Mucosa of descending colon (tissue), 3 donors: Measurements from ENCODE around the gene KCNN3. TPM values are rescaled to one million over a fixed set of nuclear protein-coding genes. Genes with fewer than 3 reads are reported as not detected.

Experiments
- ATAC-seq: fragments of 200-7000 bp; cut with Tn5 transposase; one replicate; pipeline ENCODE4 v1.9.1; 2020; ENCODE audit warnings: mild to moderate bottlenecking, moderate library complexity
- DNase-seq, 3 donors: peaks; one replicate each; pipeline ENCODE4 v3.0.0-alpha.2; 2020
- H3K36me3 ChIP-seq: fragments of 200-600 bp; one replicate; pipeline ENCODE4 v1.8.0; 2021; ENCODE audit warnings: low read depth, mild to moderate bottlenecking
- H3K4me1 ChIP-seq: fragments of 200-600 bp; one replicate; pipeline ENCODE4 v1.8.0; 2021; ENCODE audit warnings: low read depth, mild to moderate bottlenecking
- H3K4me3 ChIP-seq: fragments of 200-600 bp; one replicate; pipeline ENCODE4 v1.8.0; 2021; ENCODE audit warnings: mild to moderate bottlenecking
- H3K9me3 ChIP-seq: fragments of 200-600 bp; one replicate; pipeline ENCODE4 v1.8.0; 2021; ENCODE audit warnings: mild to moderate bottlenecking
- intact Hi-C, 2 donors: fragments of 100-400 bp; cut with DNase I in 1 of 2; cut with micrococcal nuclease in 1 of 2; formaldehyde crosslinking; loops; one replicate each; pipeline versions ENCODE4 v1.11.0 to v1.11.1; 2022; cut with DNase I, micrococcal nuclease
- total RNA-seq, 3 donors: library from RNA; stranded (reverse); fragmentation: NEBNext Ultra II Directional in 2 of 3; extraction: Animal tissue kit (Norgen Biotek cat#: 25700) in 2 of 3; gene quantifications; one replicate each; pipeline versions ENCODE4 v1.2.1 to v1.2.4, GENCODE V29; 2021 to 2023
- TF ChIP-seq, protein P1 (sequence below): fragments of 200-600 bp; IDR thresholded peaks from one replicate; pipeline ENCODE4 v1.8.0; 2022; ENCODE audit warnings: antibody characterized with exemption, mild to moderate bottlenecking
- donor health status: DM: no; HTN: no; CAD: no; lungs with moderate emphysema.
- donor health status: DM: no; HTN: no; CAD: no.
- donor health status: DM: no; HTN: yes; CAD: no.

The KCNN3 gene
- total RNA-seq, 3 donors from 2014 or later, result 1.5 to 19.3 (median 2.0) TPM

DNA sequence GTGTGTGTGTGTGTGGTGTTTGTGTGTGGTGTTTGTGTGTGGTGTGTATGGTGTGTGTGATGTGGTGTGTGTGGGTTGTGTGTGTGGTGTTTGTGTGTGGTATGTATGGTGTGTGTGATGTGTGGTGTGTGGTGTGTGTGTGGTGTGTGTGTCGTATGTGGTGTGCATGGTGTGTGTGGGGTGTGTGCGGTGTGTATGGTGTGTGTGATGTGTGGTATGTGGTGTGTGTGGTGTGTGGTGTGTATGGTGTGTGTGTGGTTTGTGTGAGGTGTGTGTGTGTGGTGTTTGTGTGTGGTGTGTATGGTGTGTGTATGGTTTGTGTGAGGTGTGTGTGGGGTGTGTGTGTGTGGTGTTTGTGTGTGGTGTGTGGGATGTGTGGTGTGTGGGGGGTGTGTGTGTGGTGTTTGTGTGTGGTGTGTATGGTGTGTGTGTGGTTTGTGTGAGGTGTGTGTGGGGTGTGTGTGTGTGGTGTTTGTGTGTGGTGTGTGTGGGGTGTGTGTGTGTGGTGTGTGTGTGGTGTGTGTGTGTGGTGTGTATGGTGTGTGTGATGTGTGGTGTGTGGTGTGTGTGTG is 155.9 kb downstream of the KCNN3 start:
- ATAC-seq, result no peak
- TF ChIP-seq, protein P1, sequence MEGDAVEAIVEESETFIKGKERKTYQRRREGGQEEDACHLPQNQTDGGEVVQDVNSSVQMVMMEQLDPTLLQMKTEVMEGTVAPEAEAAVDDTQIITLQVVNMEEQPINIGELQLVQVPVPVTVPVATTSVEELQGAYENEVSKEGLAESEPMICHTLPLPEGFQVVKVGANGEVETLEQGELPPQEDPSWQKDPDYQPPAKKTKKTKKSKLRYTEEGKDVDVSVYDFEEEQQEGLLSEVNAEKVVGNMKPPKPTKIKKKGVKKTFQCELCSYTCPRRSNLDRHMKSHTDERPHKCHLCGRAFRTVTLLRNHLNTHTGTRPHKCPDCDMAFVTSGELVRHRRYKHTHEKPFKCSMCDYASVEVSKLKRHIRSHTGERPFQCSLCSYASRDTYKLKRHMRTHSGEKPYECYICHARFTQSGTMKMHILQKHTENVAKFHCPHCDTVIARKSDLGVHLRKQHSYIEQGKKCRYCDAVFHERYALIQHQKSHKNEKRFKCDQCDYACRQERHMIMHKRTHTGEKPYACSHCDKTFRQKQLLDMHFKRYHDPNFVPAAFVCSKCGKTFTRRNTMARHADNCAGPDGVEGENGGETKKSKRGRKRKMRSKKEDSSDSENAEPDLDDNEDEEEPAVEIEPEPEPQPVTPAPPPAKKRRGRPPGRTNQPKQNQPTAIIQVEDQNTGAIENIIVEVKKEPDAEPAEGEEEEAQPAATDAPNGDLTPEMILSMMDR, result no peak

DNA sequence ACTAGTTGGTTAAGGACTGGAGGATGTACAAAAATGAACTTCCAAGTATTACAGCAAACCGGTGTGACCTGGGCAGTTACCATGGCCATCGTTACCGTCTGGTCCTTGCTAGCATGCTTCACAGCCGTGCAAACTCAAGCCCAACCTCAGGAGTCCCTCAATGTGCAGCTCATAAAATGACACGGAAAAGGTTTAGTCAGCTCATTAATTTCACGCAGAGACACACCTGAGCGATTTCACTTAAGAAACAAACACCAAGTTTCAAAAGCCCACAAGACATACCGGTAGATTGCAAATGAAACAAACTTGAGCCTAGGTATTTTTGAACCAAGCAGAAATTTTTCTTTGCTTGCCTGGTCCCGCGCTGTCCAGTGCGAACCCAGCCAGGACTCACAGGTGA is 157.1 kb downstream of the KCNN3 start:
- intact Hi-C loops, result no loop called here
- no peak overlapping the region for H3K4me3 ChIP-seq
- H3K9me3 ChIP-seq, result no peaks in the 10 kb centered on the region
- DNase-seq (no peak), ATAC-seq (no peak)
- TF ChIP-seq, protein P1, result no peak
- H3K4me1 ChIP-seq, result no peaks in the 10 kb centered on the region
- H3K36me3 ChIP-seq, result no peaks in the 10 kb centered on the region

More for the DNA sequence above, 155.9 kb downstream of the KCNN3 start:
- H3K9me3 ChIP-seq, result no peaks in the 10 kb centered on the region
- no peaks in the 10 kb centered on the region for H3K4me1 ChIP-seq
- H3K36me3 ChIP-seq, result no peaks in the 10 kb centered on the region
- H3K4me3 ChIP-seq, result no peak overlapping the region
- DNase-seq, result no peak
- intact Hi-C loops, result no loop called here

DNA sequence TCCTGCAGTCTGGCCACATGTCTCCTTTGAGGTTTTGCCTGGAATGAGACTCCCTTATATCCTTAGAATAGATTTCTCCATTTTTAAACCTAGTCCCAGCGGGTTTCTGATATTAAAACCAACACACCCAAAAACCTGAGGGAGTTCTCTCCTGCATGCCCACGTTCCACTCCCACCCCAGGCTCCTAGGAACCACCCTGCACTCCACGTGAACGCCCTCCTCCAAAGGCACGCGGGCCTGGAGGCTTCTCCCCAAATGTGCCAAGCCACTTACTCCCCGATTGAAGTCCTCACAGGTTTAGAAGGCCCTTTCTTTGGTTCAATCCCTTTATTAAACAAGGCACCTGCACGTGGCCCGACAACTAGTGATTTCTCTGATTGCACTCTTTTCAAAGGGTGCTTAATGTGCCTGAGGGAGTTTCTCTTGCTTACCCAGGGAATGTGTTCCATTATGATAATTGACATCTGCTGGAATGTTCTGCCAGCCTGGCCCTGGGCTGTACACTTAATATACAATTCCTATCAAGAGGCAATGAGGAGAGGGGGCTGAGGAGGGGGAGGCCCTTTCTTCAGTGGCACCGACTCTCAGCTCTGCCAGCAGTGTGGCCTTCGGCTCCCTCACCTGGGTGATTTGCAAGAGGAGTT is 157.8 kb downstream of the KCNN3 start:
- H3K9me3 ChIP-seq, result no peaks in the 10 kb centered on the region
- TF ChIP-seq, protein P1, result no peak
- H3K4me1 ChIP-seq, result no peaks in the 10 kb centered on the region
- no peaks in the 10 kb centered on the region for H3K36me3 ChIP-seq
- intact Hi-C loops, result no loop called here
- ATAC-seq (no peak), DNase-seq (no peak)
- H3K4me3 ChIP-seq, result no peak overlapping the region

DNA sequence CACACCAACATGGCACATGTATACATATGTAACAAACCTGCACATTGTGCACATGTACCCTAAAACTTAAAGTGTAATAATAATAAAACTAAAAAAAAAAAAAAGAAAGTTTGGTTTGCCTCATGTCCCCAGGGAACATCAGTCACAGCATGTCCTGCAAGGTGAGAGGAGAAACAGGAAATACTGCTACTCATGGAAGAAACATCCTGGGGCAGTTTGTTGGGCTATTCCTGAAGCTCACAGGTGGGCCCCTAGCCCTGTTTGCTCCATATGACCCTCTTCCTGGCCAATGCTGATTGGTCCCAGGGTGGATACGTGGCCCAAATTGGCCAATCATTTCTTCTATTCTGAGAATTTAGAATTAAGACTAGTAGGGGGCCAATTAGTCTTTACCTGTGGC is 158.7 kb downstream of the KCNN3 start:
- no peak overlapping the region for H3K4me3 ChIP-seq
- TF ChIP-seq, protein P1, result no peak
- no peak for ATAC-seq
- no peaks in the 10 kb centered on the region for H3K4me1 ChIP-seq
- no peaks in the 10 kb centered on the region for H3K9me3 ChIP-seq
- no peaks in the 10 kb centered on the region for H3K36me3 ChIP-seq
- no peak for DNase-seq
- intact Hi-C loops, result no loop called here

DNA sequence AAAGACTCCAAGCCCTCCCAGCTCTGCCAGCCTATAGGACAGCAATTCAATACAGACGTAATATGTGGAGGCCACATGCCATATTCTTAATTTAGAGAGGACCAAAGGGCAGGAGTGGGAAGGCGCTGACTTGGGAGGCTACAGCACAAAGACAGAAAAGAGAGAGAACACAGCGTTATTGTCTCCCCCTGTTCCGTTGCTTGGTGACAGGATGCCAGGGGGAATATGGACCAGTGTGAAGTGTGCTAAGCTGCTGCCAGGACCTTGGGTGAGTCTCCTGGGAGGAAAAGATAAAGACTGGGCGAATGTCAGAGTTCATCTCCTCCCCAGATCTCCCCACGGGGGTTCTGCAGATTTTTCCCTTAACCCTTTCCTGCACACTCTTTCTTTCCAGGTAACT is 160.0 kb downstream of the KCNN3 start:
- DNase-seq (no peak), ATAC-seq (no peak)
- Histone ChIP-seq H3K4me3 (no peak overlapping the region), H3K4me1 (no peaks in the 10 kb centered on the region), H3K36me3 (no peaks in the 10 kb centered on the region), H3K9me3 (no peaks in the 10 kb centered on the region)
- TF ChIP-seq, protein P1, result no peak
- intact Hi-C loops, result no loop called here
